GM18505 (cell line): ENCODE results near the gene SLC16A4.

Source experiments
- ATAC-seq: cut with Tn5 transposase; IDR thresholded peaks from one replicate; pipeline ENCODE4 v1.9.1; 2021; ENCODE audit not compliant: unreplicated experiment
- POLR2A ChIP-seq: IDR thresholded peaks from 4 replicates; pipeline ENCODE4 v1.6.1; 2011; ENCODE audit warnings: borderline replicate concordance; ENCODE audit not compliant: insufficient read depth, insufficient read length; ENCODE audit errors: extremely low read depth

Gene SLC16A4

GRCh38 chr1:110320168-110320518, 70.7 kb downstream of the SLC16A4 start:
- no peak for TF ChIP-seq POLR2A
- ATAC-seq = no peak

GRCh38 chr1:110319332-110320167, 71.3 kb downstream of the SLC16A4 start:
- TF ChIP-seq POLR2A = no peak
- ATAC-seq = no peak

GRCh38 chr1:110318046-110318445, 72.8 kb downstream of the SLC16A4 start:
- no peak for ATAC-seq
- no peak for TF ChIP-seq POLR2A

GRCh38 chr1:110316735-110317134, 74.1 kb downstream of the SLC16A4 start:
- no peak for ATAC-seq
- TF ChIP-seq POLR2A = no peak
